IMR-90 (cell line): ENCODE data around the gene LGALS1. TPM values are rescaled to one million over a fixed set of nuclear protein-coding genes. Genes with fewer than 3 reads are reported as not detected.

Source experiments
- ATAC-seq: fragments of 200-7000 bp; cut with Tn5 transposase; 2 replicates; pipeline ENCODE4 v1.9.1; 2020; ENCODE audit warnings: low read depth, mild to moderate bottlenecking, moderate library complexity
- BruUV-seq: library from RNA; stranded (reverse); fragments of 400-500 nt; replicated peaks from 2 replicates; lab custom pipeline; 2021; lab: Mats Ljungman, UMichigan
- CTCF ChIA-PET: fragments of 300-600 bp; formaldehyde crosslinking; extraction: SDS; loops from one replicate; lab custom pipeline; 2021; ENCODE audit warnings: antibody characterized with exemption; lab: Yijun Ruan, JAX
- POLR2A ChIA-PET: fragments of 300-600 bp; sonication (Branson Sonifier 250); formaldehyde crosslinking; loops from one replicate; lab custom pipeline; 2022; ENCODE audit warnings: antibody characterized with exemption; ENCODE audit not compliant: unreplicated experiment; lab: Charles Lee
- DNase-seq: peaks from one replicate; pipeline ENCODE4 v3.0.0; 2013
- H2AFZ ChIP-seq: replicated peaks from 2 replicates; pipeline ENCODE3; 2013; ENCODE audit warnings: low read length, mild to moderate bottlenecking; ENCODE audit not compliant: poor library complexity
- H2AK5ac ChIP-seq: 2 replicates; pipeline ENCODE4 v1.6.1; 2013; ENCODE audit warnings: low read depth, low read length, inconsistent platforms
- H2AK9ac ChIP-seq: replicated peaks from 2 replicates; pipeline ENCODE3; 2013; ENCODE audit warnings: mild to moderate bottlenecking, low read depth, low read length, moderate library complexity; ENCODE audit not compliant: poor library complexity
- H2BK120ac ChIP-seq: 2 replicates; pipeline ENCODE4 v1.6.1; 2013; ENCODE audit warnings: low read depth, low read length, inconsistent platforms
- H2BK15ac ChIP-seq: 3 replicates; pipeline ENCODE4 v1.6.1; 2013; ENCODE audit warnings: low read depth, low read length, inconsistent platforms
- H2BK20ac ChIP-seq: 2 replicates; pipeline ENCODE4 v1.6.1; 2013; ENCODE audit warnings: low read depth, mild to moderate bottlenecking, inconsistent platforms, low read length, moderate library complexity
- H2BK5ac ChIP-seq: 2 replicates; pipeline ENCODE4 v1.6.1; 2013; ENCODE audit warnings: mild to moderate bottlenecking, low read depth, low read length, inconsistent platforms; ENCODE audit not compliant: poor library complexity, severe bottlenecking
- H3K14ac ChIP-seq: replicated peaks from 2 replicates; pipeline ENCODE4 v1.6.1; 2013; ENCODE audit warnings: low read depth, low read length, inconsistent platforms
- H3K18ac ChIP-seq: 2 replicates; pipeline ENCODE4 v1.6.1; 2013; ENCODE audit warnings: low read depth, low read length, control low read depth
- H3K23ac ChIP-seq: 2 replicates; pipeline ENCODE4 v1.6.1; 2013; ENCODE audit warnings: low read depth, low read length, inconsistent platforms
- H3K27ac ChIP-seq: 2 replicates; pipeline ENCODE4 v1.5.1; 2013; ENCODE audit warnings: mild to moderate bottlenecking, control low read depth, low read length; ENCODE audit not compliant: insufficient read depth
- H3K27me3 ChIP-seq: 2 replicates; pipeline ENCODE4 v1.6.1; 2013; ENCODE audit warnings: low read length; ENCODE audit not compliant: control insufficient read depth, insufficient read depth
- H3K36me3 ChIP-seq: 2 replicates; pipeline ENCODE4 v1.6.1; 2013; ENCODE audit warnings: low read length, mixed read lengths; ENCODE audit not compliant: control insufficient read depth, insufficient read depth
- H3K4ac ChIP-seq: 2 replicates; pipeline ENCODE4 v1.6.1; 2013; ENCODE audit warnings: low read depth, low read length, inconsistent platforms
- H3K4me1 ChIP-seq: 2 replicates; pipeline ENCODE4 v1.6.1; 2013; ENCODE audit warnings: low read length, mixed read lengths; ENCODE audit not compliant: control insufficient read depth, insufficient read depth
- H3K4me2 ChIP-seq: 2 replicates; pipeline ENCODE4 v1.6.1; 2013; ENCODE audit warnings: low read depth, mild to moderate bottlenecking, control low read depth, low read length, moderate library complexity
- H3K4me3 ChIP-seq: 2 replicates; pipeline ENCODE4 v1.5.1; 2013; ENCODE audit warnings: low read depth, mild to moderate bottlenecking, control low read depth, low read length, moderate library complexity; ENCODE audit not compliant: insufficient read depth
- H3K56ac ChIP-seq: 2 replicates; pipeline ENCODE4 v1.6.1; 2013; ENCODE audit warnings: low read length, inconsistent platforms; ENCODE audit not compliant: insufficient read depth; ENCODE audit errors: extremely low read depth
- H3K79me1 ChIP-seq, 2 experiments: 2 replicates each; pipeline ENCODE4 v1.6.1; 2013; ENCODE audit warnings: low read length in 2 of 2, inconsistent platforms in 1 of 2, low read depth in 1 of 2
- H3K9ac ChIP-seq: 2 replicates; pipeline ENCODE4 v1.6.1; 2013; ENCODE audit warnings: low read depth, low read length, control low read depth
- H3K9me1 ChIP-seq: 2 replicates; pipeline ENCODE4 v1.6.1; 2013; ENCODE audit warnings: low read length, inconsistent platforms; ENCODE audit not compliant: insufficient read depth
- H3K9me3 ChIP-seq: 2 replicates; pipeline ENCODE4 v1.6.1; 2013; ENCODE audit warnings: low read length; ENCODE audit not compliant: control insufficient read depth, insufficient read depth
- H4K20me1 ChIP-seq: 2 replicates; pipeline ENCODE4 v1.6.1; 2013; ENCODE audit warnings: low read length, inconsistent platforms; ENCODE audit not compliant: insufficient read depth
- H4K5ac ChIP-seq: 2 replicates; pipeline ENCODE4 v1.6.1; 2013; ENCODE audit warnings: mild to moderate bottlenecking, low read depth, low read length, control low read depth
- H4K8ac ChIP-seq, 2 experiments: 2 replicates each; pipeline ENCODE4 v1.6.1; 2013; ENCODE audit warnings: low read depth in 2 of 2, low read length in 2 of 2, control low read depth in 1 of 2, inconsistent platforms in 1 of 2
- H4K91ac ChIP-seq: 2 replicates; pipeline ENCODE4 v1.6.1; 2013; ENCODE audit warnings: low read depth, low read length, inconsistent platforms; ENCODE audit not compliant: insufficient read depth
- BHLHE40 ChIP-seq: fragments of 150-350 bp; IDR thresholded peaks from 2 replicates; pipeline ENCODE4 v1.6.1; 2016; ENCODE audit warnings: mild to moderate bottlenecking, low read depth, low read length
- CEBPB ChIP-seq: IDR thresholded peaks from 2 replicates; pipeline ENCODE4 v1.6.1; 2012; ENCODE audit warnings: low read depth, low read length, improper control_type of control experiment
- CHD1 ChIP-seq: IDR thresholded peaks from 2 replicates; pipeline ENCODE4 v1.6.1; 2012; ENCODE audit warnings: low read depth, low read length, improper control_type of control experiment
- CTCF ChIP-seq: conservative IDR thresholded peaks from 2 replicates; pipeline ENCODE4 v1.5.1; 2012; ENCODE audit warnings: mild to moderate bottlenecking, low read depth, low read length, improper control_type of control experiment
- FOS ChIP-seq: fragments of 150-350 bp; IDR thresholded peaks from 2 replicates; pipeline ENCODE4 v1.6.1; 2016; ENCODE audit warnings: low read depth, low read length
- MAFK ChIP-seq: IDR thresholded peaks from 2 replicates; pipeline ENCODE4 v1.6.1; 2012; ENCODE audit warnings: low read depth, low read length, improper control_type of control experiment
- MXI1 ChIP-seq: IDR thresholded peaks from 2 replicates; pipeline ENCODE4 v1.6.1; 2012; ENCODE audit warnings: low read depth, mild to moderate bottlenecking, low read length, moderate library complexity, borderline replicate concordance
- NFE2L2 ChIP-seq: fragments of 150-350 bp; IDR thresholded peaks from 2 replicates; pipeline ENCODE4 v1.6.1; 2016; ENCODE audit warnings: low read depth, mild to moderate bottlenecking, low read length
- POLR2A ChIP-seq: IDR thresholded peaks from 2 replicates; pipeline ENCODE4 v1.6.1; 2012; ENCODE audit warnings: mild to moderate bottlenecking, low read depth, low read length
- RAD21 ChIP-seq: IDR thresholded peaks from 2 replicates; pipeline ENCODE4 v1.6.1; 2012; ENCODE audit warnings: low read length, improper control_type of control experiment
- RCOR1 ChIP-seq: IDR thresholded peaks from 2 replicates; pipeline ENCODE4 v1.6.1; 2012; ENCODE audit warnings: mild to moderate bottlenecking, low read length, improper control_type of control experiment; ENCODE audit not compliant: insufficient replicate concordance
- RFX5 ChIP-seq: IDR thresholded peaks from 2 replicates; pipeline ENCODE4 v1.8.0; 2012; ENCODE audit warnings: low read depth, mild to moderate bottlenecking, low read length, moderate library complexity
- SMC3 ChIP-seq: fragments of 150-350 bp; IDR thresholded peaks from 2 replicates; pipeline ENCODE4 v1.6.1; 2016; ENCODE audit warnings: low read depth, mild to moderate bottlenecking, antibody characterized with exemption, low read length, moderate library complexity
- USF2 ChIP-seq: fragments of 150-350 bp; IDR thresholded peaks from 2 replicates; pipeline ENCODE4 v1.6.1; 2017; ENCODE audit warnings: mild to moderate bottlenecking, antibody characterized with exemption, low read length, low read depth
- WGBS, 2 experiments: methylation state at CpG; one replicate each; pipeline versions ENCODE4 v1.1.5 to v1.1.7; 2013; ENCODE audit warnings: missing lambda C conversion rate in 2 of 2; ENCODE audit not compliant: insufficient read length in 1 of 2; ENCODE audit errors: extremely low coverage in 2 of 2; 5-methylcytosine and 5-hydroxymethylcytosine counted together
- dilution Hi-C: fragments of 300-500 bp; cut with HindIII; formaldehyde crosslinking; loops from one replicate; pipeline ENCODE4 v1.14.3; 2018; ENCODE audit warnings: low sequenced_read_pairs; ENCODE audit not compliant: unreplicated experiment
- in situ Hi-C: fragments of 300-500 bp; cut with MboI; formaldehyde crosslinking; loops from 3 replicates; pipeline ENCODE4 v1.14.3; 2019; ENCODE audit warnings: low sequenced_read_pairs, inconsistent platforms, mixed read lengths
- intact Hi-C: fragments of 100-400 bp; cut with micrococcal nuclease; formaldehyde crosslinking; loops from 2 replicates; pipeline ENCODE4 v1.10.0; 2022
- polyA plus RNA-seq, 3 experiments: library from polyadenylated mRNA; depleted of rRNA; stranded (reverse); fragments of >200 nt; gene quantifications; 2 replicates each; pipeline ENCODE4 v1.2.3, GENCODE V29; 2012; ENCODE audit warnings: low replicate concordance in 1 of 3
- total RNA-seq: library from RNA; depleted of rRNA; stranded (reverse); fragments of >200 nt; gene quantifications from 2 replicates; pipeline ENCODE4 v1.2.3, GENCODE V29; 2012

LGALS1 gene
- total and polyA plus RNA-seq, 2 of the 4 experiments (the other 2 are of a cell fraction): 11,896 to 15,383 TPM

DNA sequence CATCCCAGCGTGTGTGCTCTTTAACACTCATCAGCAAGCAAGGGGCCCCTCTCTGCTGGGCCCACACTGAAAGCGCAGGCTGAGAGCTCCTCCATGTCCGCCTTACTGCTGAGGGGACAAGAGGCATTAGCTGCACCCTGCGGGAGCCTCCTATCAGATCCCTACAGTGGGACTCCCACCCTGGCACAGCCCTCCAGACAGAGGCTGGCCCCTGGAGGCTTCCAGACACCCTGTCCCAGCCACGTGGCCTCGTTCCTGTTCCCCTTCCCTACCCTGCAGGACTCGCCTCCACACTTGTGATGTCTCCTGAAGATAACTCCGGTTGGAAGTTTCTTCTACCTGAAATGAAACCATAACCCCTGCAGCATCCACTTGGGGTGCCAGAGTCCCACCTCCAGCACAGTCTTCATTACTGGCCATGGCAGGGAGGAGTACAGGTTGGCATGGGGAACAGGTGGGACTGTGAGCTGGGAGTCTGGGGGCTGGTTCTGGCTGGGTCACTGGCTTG lies 41.0 kb upstream of the LGALS1 start:
- Histone ChIP-seq H2BK15ac (peak overlapping the region; percentile 86; the same call in 2 of the 3 replicates), H3K27ac (peak overlapping the region; percentile 97), H3K9me3 (no peaks in the 10 kb centered on the region), H3K4me2 (peak overlapping the region; percentile 37), H2AK9ac (peak overlapping the region; percentile 97), H3K9me1 (peaks cover 19% of the 10 kb centered on the region), H3K27me3 (no peaks in the 10 kb centered on the region), H4K5ac (peak overlapping the region; percentile 42), H3K36me3 (peaks cover 18% of the 10 kb centered on the region; the same call in 1 of the 2 replicates), H3K4me1 (peaks cover 40% of the 10 kb centered on the region), H2BK5ac (peak overlapping the region; percentile 89), H3K79me1 (peaks cover 0 to 50% of the 10 kb centered on the region in 2 experiments; a peak in 2 of 4 replicates), H2BK120ac (peak overlapping the region; percentile 89), H3K4me3 (no peak overlapping the region), H4K8ac (peak overlapping the region; percentile 84 to 99), H3K14ac (peak overlapping the region; percentile 91), H4K20me1 (no peaks in the 10 kb centered on the region), H3K18ac (peak overlapping the region; percentile 35), H3K56ac (peak overlapping the region; percentile 72), H2AK5ac (peak overlapping the region; percentile 96), H3K9ac (peak overlapping the region; percentile 41), H3K23ac (peak overlapping the region; percentile 86), H3K4ac (peak overlapping the region; percentile 96), H2AFZ (peak overlapping the region; percentile 90), H2BK20ac (peak overlapping the region; percentile 68), H4K91ac (peak overlapping the region; percentile 75)
- 0% methylated on average over 2 of the region's 8 CpGs; no CpG with 5 or more reads in 1 of the 2 experiments for WGBS, 2 experiments
- dilution Hi-C loops (no loop called here), intact Hi-C loops (no loop called here), in situ Hi-C loops (no loop called here)
- TF ChIP-seq CEBPB (no peak), RCOR1 (no peak), POLR2A (no peak), SMC3 (no peak), USF2 (no peak), CHD1 (no peak), CTCF (peak; percentile 24; the same call in 1 of the 2 replicates), NFE2L2 (no peak), FOS (no peak), MXI1 (0 out of 2 replicates have a peak, but pooled peaks have one; percentile 10), BHLHE40 (no peak), MAFK (no peak), RAD21 (0 out of 2 replicates have a peak, but pooled peaks have one; percentile 15), RFX5 (no peak)
- POLR2A ChIA-PET: interaction anchor here (0.9 to 1.1 kb wide), 3 partner anchors 26 to 41 kb away, joined by 3 read pairs; partner anchors contain the start of genes GGA1 and LGALS1
- DNase-seq: no peak
- BruUV-seq: no TSS peak
- CTCF ChIA-PET: interaction anchor here (1.0 to 3.0 kb wide), 4 partner anchors 9 to 159 kb away, joined by 3 to 12 read pairs (median 6); no protein-coding TSS in a partner anchor
- peak; percentile 5 for ATAC-seq
